Fibroblast of lung (primary cell): ENCODE data around the gene IKZF3.

ENCODE experiments used
- CTCF ChIP-seq, 2 donors: IDR thresholded peaks in 1 of 2; conservative IDR thresholded peaks in 1 of 2; 1 replicate in 1 of 2; 2 replicates in 1 of 2; pipeline ENCODE4 v1.5.1; 2011 to 2012; ENCODE audit warnings: low read length in 2 of 2, control low read depth in 1 of 2, inconsistent platforms in 1 of 2, low read depth in 1 of 2, mild to moderate bottlenecking in 1 of 2
- EZH2 ChIP-seq: IDR thresholded peaks from 2 replicates; pipeline ENCODE4 v1.5.1; 2012; ENCODE audit warnings: low read length, control low read depth, mild to moderate bottlenecking; ENCODE audit errors: missing control alignments

- TF ChIP-seq CTCF (conservative IDR thresholded peaks at IDR 0.05 in 1 of 2, IDR thresholded peaks at IDR 0.05 in 1 of 2; ENCODE audit: low read depth in 1 of 2, low read length in 2 of 2) = no peak
- no peak for TF ChIP-seq EZH2
Measured at GRCh38 chr17:39794249-39794970, 69.7 kb downstream of the IKZF3 start.
